Islet of Langerhans (tissue), 1 donor: Measurements from ENCODE around the gene TSSK2.

ENCODE experiments used
- FAIRE-seq: peaks from one replicate; lab custom pipeline; 2011; peaks lifted over from hg19 to GRCh38; lab: Jason Lieb, UNC

TSSK2 gene

DNA sequence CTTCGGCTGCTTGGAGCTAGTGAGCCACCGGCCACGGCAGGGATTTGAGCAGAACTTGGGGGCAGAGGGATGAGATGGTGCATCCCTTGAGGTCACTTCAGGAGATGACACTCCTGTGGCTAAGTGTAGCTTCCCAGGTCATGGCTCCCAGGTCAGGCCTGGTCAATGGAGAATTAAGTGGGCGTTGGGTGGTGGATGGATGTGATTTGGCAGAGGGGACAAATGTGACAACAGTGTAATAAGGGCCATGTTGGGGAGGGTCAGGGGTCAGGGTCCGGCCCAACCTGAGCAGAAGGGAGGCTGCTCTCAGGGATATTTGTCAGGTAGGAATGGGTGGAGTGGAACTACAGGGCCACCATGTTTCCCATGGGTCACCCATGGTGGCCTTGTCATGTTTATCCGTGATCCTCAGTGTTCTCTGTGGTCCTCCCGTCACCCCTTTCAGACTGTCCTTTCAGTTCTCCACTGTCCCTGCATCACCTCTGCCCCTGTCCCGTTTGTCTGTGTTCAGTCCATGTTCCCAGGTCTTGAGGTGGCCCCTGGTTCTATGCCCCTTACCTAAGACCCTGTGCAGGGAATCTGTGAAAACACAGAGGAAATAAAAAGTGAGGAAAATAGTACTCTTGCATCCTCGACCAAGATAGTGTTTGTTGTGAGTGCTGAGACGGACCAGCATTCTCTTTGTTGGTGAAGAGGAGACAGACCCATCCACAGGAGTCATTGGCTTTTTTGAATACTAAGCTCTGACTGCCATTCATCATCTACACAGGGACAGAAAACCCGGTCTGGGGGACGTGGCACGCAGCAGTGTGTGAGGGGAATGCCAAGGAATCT is 41.3 kb downstream of the TSSK2 start:
- no peak for FAIRE-seq

DNA sequence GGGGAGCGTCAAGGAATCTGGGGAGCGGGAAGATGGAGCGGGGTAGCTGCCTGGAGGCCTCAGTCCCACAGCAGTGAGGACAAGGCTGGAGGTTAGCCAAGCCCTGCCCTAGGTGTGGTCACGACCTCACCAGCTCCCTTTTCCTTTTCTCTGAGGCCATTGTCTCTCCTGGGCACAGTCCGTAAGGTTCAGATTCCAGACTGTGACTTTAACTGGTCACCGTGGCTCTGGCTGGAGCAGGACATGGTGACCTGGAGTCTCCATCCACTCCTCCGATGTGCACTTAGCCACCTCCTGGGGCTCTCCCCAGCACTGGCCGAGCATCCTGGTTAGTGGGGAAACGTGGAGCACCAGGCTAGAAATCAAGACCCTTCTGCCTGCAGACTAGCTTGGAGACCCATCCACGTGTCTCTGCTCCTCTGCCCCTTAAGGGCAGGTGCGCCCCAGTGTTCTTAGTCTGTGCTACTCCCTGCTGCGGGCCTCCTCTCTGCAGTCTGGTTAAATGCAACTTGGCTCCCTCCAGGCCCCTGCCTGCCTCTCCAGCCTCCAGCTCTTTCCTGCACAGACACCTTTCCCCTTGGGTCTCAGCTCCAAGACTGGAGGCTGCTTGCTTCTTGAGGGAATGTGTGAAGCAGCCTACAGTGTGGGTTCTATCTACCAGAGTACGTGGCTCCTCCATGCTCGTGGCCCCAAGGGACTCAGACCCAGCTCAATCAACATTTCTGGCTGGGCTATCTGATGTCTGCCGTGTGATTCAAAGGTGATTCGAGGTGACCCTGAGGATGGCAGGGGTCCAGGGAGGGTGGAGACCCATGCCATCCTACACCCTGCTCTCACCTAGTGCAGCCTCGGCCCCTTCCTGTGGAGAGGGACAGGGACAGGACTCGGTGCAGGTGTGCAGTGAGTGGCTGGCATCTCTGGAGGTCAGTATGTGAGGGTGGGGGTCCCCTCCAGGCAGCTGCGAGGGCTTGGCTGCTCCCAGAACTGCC is 42.2 kb downstream of the TSSK2 start:
- FAIRE-seq, result no peak

DNA sequence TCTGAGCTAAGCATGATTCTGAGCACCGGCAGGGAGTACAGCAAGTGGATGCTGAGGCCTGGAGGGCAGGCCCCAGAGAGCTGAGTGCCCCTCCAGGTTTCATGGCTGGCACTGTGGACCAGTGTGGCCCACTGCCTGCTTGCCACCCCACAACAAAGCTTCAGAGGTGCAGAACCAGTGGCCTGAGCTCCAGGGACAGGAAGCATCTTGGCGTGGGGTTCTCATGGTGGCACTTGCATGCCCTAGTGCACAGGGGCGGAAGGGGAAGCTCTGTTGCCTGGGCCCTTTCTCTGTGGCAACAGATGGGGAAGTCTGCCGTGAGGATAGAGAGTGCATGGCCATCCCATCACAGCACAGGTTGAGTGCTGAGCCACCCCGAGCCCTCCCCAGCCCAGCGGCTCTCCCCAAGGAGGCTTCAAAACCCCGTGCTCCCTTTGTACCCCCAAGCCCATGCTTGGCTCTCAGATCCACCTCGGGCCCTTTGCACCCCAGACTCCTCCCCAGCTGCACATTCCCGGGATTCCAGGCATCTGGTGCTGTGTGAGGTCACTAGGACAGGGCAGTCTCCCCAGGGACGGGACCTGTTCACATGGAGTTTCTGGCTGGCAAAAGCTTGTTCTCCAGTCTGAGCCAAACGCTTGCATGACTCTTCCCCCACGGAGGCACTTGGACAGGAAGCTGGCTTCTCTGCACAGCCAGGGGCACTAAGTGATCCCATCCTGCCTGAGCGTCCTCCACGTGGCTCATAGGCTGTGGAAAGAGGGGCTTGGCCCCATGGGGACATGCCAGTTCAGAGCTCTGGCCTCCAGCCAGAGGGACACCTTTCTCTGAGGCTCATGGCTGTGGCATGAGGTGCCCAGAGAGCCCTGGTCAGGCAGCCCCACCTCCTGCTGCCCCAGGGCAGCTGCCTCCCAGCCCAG is 43.3 kb downstream of the TSSK2 start:
- FAIRE-seq, result no peak

DNA sequence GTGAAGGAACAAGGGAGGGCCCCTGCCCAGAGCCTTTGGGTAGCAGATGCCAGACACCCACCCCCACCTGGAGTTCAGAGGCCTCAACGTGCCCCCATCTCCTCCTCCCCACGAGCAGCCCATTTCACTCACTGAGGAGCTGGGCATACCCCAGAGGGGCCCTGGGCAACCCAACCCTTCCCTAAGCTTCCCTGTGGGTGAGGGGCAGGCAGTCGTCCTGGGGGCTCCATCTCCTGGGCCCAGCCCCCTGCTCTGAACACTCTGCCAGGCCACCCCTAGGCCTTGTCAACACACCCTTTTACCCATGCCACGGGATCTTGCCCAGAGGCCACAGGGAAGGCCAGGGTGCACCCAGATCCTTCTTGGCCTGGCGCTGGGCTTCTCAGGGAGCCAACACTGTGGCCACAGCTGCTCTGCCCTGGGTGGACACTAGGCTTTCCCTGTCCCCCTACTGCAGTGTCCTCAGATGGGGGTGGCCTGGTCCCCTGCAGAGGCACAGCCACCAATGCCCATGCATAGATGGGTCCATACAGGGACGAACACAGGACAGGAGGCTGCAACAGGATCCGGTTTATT is 44.0 kb downstream of the TSSK2 start:
- no peak for FAIRE-seq

DNA sequence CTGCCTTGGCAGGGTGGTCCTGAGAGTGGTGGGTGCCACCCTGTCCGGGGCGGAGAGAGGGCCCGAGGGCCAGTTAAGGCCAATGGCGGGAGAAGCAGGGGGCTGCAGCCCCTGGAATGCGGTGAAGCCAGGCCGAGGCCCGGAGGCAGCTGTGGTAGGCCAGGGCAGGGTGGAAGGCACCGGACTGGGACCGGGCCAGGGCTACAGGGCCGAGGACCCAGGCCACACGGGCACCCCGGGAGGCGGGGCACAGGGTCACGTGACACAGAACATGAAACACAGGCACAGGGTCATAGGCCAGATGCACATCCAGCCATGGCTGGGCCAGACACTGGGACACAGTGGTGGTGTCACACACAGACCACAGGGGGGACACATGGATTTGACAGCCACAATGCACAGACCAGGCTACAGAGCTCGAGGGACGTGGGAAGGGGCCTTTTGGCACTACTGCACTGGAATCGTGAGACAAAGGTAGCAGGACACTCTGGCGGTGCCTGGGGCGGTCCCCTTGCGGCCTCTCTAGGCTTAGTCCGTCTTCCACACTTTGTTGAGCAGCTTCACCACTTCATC is 44.6 kb downstream of the TSSK2 start:
- FAIRE-seq, result no peak

DNA sequence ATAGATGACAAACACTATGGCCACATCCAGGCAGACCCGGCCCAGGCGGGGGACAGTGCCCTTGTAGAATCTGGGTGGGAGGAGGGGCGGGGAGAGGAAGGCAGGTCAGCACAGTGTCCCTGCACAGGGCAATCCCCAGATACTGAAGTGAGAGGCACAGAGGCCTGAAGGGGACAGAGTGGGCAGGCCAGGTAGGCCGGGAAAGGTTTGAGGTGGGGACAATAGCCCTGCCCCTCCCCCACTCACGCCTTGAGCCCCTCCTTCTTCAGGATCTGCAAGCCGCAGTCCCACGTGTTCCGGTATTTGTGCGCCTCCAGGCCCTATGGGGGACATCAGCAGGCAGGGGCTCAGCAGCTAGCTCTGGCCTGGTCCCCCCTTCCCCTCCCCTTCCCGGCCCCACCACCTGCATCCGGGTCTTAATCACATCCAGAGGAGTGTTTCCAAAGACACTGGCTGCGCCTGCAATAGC is 45.1 kb downstream of the TSSK2 start:
- FAIRE-seq, result no peak

DNA sequence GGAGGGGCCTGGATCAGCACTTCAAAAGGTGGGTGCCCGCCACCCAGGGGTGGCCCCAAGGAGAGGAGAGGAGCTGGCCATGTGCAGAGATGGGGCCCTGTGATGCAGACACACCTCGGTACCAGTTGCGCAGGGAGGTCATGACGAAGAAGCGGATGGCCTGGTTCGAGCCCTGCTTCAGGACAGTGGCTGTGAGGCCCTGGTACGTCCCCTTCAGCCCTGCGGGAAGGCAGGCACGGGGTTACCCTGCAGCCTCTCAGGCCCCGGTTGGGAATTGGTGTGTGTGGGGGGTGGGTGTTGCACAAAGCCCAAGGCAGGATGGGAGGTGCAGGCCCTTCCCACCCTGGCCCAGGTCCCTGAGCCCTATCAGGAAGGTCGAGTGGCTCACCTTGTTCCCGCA is 45.6 kb downstream of the TSSK2 start:
- FAIRE-seq, result no peak

DNA sequence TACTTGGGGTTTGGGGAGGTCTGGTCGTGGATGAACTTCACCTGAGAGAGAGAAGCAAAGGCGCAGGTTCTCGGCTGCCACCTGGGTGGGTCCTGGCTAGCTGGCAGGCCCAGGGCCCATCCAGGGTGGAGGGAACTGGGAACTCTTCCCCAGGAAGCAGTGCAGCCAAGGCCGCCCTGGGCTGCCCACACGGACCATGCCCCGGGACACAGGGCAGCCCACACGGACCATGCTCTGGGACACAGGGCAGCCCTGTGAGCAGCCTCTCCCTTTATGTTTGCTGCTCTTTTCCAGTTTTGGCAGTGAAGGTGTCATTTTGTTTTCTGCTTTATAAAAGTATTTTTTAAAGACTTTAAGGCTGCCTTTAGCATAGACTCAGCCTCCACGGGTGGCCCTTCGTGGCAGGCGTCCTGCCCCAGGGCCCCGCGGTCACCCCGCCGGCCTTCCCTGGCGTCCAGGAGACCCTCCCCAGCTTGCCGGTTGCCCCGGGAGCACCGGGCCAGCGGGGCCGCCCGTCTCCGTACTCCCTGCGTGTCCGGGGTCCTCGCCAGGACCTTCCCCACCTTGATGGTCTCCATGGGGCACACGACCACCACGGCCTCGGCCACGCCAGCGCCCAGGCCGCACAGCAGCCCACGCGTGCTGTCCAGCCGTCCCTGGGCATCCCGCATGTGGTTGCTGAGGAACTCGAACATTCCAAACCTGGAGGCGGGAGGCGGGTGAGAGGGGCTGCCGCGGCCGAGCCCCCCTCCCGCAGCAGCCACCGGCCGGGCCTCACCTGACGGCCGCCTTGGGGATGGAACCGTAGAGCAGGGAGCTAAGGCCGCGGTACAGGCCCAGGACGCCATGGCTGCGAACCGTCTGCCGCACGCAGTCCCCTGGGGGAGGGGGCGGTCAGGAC is 46.3 kb downstream of the TSSK2 start:
- FAIRE-seq, result no peak

DNA sequence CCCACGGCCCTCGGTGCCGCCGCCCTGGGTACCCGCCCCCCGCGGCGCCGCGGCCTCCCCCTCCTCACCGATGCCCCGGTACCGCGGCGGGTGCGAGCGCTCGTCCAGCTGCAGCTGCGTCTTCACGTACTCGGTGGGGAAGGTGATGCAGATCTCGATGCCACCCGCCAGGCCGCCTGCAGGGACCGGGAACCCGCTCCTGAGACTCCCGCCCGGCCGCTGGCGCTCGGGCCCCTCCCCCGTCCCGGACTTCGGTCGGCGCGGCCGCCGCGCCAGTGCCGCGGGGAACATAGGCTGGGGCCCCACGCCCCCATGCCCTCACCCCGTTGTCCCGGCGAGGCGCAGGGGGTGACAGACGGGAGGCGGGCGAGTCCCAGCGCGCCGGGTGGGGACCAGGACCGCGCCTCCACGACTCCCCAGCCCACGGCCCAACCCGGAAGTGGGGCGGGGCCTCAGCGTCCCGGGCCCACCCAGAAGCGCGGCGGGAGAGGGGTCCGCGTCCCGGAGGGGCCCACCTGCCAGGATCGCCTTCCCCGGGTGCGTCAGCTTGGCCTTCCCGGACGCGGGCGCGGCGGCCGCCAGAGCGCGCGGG is 47.1 kb downstream of the TSSK2 start:
- no peak for FAIRE-seq

DNA sequence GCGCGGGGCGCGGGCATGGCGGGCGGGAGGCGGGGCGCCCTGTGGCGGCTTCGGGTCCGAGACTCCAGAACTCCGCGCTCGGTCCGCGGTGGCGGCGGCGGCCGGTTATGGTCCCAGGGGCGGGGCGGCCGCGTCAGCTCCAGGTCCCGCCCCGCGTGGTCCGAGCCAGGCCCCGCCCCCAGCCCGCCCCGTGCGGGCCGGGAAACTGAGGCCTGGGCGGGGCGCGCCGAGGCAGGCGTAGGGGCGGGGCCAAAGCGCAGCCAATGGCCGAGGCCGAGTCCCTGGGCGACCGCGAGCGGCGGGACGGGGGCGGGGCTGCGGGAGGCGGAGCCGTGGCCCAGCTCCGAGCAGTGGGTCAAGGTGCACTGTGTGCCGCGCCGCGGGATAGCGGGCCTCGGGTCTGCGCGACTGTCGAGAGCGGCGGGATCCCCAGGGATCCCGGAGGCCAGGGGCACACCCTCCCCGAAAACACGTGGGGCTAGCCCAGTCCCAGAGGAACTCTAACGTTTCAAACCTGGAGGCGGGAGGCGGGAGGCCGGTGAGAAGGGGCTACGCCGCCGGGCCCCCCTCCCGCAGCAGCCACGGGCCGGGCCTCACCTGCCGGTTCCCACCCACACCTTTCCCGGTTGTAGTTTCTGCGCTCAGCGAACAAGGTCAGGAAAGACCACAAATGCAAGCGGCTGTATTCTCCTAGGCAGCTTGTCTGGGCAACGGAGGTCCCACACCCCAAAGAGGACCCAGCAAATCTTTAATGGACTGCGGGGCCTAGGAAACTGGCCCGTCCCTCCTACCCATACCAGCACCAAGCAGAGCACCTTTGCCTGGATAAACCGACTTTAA is 47.8 kb downstream of the TSSK2 start, which contains the start of gene SLC25A1:
TSS of gene SLC25A1 (minus strand) at position 80 of the 840 bp plus-strand sequence. CDS start at position 17, 63 bp downstream.
- no peak for FAIRE-seq

DNA sequence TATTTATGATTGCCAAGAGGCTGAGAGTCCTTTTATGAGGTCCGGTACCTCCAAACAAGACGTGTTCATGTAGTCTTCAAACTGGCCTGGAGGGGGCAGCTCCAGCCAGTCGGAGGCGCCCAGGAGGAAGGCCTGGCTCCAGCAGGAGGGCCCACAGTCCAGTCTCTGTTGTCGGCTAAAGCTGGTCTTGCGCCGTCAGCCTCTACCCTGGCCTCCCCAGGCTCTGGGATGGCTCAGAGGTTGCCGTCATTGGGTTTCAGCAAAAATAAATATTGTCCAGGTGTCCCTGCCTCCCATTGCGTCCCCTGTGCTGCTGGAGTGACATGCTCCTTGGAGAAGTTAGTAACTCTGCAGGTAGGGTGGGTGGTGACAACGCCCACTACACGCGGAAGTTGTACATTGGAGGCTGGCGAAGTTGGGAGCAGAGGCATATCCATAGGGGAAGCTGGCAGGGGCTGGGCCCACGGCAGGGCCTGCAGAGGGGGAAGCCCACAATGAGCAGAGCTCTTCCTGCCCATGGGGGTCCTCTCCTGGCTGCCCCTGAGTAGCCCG is 48.5 kb downstream of the TSSK2 start:
- FAIRE-seq, result peak; percentile 89

DNA sequence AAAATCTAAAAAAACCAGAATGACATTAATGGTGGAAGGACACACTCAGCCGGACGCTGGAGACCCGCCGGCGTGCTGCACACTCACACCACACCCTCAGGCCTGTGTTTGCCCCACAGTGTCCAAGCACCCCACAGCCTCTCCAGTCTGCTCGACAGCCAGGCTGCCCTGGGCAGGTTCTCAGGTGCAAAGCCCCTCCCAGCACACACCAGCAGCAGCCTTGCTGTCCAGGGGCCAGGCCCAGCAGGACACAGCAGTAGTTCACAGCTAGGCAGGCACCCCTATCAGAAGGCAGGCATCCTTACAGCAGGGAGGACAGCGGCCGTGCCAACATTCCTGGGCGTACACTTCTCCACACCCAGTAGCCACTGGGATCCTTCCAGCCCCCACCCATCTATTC is 49.1 kb downstream of the TSSK2 start:
- no peak for FAIRE-seq

DNA sequence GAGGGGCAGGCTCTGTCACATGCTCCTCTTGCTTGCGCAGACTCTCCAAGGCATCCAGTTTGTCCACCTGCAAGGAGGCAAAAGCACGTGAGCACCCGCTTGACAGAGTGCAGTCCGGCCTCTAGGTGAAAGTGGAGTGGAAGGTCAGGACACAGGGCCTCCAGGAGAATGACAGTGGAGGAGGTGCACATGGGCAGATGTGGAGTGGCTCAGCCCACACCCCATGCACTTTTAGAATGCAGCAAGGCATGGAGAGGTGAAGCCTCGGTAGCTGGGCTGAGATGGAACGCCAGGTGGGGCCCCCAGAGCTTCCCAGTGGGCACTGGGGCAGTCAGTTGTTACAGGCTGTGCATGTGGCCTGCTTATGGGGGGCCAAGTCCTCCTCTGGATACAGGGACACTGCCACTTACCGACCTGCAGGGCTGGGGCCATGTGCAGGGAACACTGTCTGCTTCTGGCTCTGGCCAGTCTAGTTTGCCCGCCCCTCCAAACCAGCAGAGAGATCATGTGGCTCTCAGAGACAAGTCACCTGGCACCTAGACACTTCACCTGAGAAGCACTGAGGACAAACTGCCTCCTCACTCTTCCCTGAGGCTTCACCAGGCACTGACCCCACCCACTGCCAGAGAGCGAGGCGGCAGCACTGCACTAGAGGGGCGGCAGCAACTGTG is 49.8 kb downstream of the TSSK2 start:
- no peak for FAIRE-seq

DNA sequence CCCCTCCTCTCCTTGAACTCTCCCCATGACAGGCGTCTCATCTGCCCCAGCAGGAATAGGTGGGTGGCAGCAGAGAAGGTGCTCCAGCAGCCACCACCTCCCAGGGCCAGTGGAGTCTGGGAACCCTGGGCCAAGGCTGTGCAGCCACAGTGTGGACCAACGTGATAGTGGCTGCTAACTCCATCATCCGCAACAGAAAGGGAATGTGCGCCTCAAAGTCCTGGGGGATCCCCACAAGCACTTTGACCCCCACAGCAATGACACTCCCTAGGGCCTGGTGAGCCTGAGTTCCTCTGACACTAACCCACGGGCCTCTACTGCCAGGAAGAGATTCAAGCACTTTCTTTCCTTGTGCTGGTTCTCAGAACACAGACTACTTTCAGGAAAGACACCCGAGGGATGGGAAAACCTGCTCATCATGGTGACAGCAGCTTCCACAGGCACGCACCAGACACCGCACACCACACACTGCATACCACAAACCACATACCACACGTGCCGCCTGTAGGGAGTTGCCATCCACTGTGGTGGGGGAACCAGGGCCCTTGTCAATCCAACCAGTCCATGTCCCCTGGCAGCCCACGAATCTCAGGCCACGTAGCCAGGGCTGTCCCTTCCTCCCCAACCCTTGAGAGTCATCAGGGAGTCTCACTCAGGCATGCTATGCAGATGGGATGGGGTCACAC is 50.8 kb downstream of the TSSK2 start:
- FAIRE-seq, result no peak
